NCI-H446 treated with DMSO at 0.1 percent for 48 hours (cell line): ENCODE measurements around the gene NDC80.

Source experiments
- DNase-seq: peaks from one replicate; lab custom pipeline; 2025; lab: John Stamatoyannopoulos, UW

NDC80 gene

DNA sequence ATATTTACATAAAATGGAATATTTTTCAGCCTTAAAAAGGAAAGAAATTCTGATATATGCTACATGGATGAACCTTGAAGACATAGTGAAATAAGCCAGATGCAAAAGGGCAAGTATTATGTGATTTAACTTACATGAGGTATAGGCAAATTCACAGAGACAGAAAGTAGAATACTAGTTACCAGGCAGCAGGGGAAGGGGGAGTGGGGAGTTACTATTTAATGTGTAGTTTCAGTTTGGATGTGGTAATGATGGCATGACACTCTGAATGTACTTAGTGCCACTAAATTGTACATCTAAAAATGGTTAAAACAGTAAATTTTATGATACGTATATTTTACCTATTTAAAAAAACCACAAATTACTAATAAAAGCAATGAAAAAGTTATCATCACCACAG is 12.1 kb upstream of the NDC80 start:
- no peak for DNase-seq

DNA sequence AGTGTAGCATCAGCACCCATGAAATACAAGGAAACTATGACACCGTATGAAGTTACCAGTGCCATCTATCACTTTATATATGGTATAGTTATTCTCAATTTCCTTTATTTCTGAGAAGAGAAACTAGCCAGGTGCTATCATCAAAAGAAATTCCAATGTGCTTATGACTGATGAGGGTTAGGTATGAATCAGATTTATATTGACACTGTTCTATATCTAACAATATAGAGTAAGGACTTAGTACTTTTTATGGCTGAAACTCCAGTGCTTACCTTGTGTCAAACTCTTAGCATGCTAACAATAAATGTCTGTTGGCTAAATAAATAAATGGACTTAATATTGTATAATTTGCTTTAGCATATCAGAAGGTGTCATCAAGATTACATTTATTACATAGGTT is 7.0 kb upstream of the NDC80 start:
- no peak for DNase-seq

DNA sequence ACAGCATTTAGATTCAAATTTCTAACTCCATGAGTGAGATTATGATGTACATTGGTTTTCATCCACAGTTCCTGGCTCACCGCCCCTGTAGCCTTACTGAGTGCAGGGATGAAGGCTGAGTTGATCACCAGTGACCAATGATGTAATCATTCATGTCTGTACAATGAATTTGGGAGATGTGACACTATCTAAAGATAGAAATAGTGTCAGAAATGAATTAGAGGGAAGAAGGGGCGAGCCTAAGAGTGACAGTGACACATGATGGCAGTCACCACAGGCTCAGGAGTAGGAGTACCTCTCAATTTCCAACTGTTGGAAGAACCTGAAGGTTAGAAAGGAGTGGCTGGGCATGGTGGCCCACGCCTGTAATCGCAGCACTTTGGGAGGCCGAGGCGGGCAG is 3.2 kb upstream of the NDC80 start:
- DNase-seq: no peak

DNA sequence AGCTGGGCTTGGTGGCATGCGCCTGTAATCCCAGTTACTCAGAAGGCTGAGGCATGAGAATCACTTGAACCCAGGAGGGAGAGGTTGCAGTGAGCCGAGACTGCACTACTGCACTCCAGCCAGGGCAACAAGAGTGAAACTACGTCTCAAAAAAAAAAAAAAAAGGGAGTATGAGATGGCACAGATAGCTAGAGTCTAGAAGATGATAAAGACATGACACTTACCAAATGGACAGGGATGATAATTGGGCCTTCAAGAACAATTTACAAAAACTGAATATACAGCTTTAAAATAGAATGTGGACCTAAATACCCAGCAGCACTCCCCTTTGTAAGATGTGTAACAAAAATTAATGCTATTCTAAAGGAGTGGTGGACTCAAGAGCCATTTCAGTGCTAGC is 2.8 kb upstream of the NDC80 start:
- DNase-seq: no peak

DNA sequence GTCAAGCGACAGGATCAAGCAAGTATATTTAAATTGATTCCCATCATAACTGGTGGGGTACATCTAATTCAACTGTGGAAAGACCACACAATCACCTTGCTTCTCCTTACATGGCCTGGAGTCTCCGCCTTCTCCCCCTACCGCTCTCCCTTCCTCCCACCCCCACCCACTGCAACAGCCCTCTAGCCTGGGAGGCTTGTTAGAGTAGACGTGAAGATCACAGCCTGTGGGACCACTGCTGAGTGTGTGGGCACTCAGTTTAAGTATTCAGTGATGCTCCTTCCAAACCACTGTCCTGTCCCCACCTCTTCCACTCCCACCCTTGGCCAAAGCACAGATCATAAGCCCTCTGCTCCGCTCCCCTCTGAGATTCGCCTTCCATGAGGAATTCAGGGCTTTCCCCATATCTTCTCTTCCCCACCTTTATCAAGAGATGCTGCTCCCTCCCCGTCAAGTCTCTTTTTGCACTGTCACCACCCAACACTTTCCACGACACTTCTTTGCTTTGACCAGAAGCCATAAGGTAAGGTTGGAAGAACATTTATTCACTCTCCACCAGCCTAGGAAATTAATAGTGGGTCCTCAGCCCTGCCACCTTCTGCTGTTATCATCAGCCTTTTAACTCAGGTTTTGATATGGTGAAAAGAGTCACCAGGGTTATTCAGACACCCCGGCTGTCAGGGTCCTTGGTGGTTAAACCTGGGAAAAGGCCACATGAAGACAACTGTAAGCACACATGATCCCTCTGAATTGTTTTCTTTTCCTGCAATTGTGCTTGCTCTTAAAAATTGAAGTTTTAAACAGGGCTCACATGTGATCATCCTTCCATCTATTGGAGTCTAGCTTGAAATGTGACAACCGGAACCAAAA is 1.8 kb upstream of the NDC80 start:
- no peak for DNase-seq

DNA sequence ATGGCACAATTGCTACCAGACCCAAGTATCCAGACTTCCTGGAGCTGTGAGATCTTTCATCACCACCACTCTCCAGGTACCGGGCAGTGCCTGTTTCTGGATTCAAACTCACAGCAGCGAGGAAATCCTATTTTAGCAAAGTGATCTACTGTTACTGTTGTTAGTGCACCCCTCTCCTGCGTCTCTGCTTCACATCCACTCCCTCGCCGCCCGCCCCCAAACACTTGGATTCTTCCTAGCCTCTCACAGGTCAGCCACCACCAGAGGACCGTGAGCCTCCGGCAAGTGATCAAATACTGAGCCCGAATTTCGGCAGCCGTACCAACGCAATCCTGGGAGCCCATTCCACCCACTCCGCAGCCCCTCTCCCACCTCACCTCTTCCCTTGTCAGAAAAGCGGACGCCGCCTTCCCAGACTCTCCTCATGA is 571 bp upstream of the NDC80 start:
- DNase-seq: no peak

DNA sequence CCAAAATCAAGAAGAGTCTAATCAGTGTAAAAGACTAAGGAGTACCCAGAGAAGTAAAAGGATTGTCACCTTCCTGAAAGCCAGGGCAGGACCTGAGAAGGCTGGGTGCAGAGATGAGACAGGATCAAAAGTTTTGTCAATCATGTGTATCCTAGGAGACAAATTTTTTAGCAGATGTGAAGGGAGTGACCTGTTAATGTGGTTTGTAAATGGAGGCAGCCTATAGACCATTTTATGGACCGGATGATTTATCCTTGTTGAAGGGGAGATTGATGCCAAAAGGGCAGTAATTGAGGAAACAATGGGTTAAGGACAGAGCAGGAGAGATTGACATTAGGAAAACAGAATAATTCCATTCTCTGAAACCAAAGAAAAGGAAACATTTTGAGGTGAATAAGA is 813 bp downstream of the NDC80 start:
- DNase-seq: no peak

DNA sequence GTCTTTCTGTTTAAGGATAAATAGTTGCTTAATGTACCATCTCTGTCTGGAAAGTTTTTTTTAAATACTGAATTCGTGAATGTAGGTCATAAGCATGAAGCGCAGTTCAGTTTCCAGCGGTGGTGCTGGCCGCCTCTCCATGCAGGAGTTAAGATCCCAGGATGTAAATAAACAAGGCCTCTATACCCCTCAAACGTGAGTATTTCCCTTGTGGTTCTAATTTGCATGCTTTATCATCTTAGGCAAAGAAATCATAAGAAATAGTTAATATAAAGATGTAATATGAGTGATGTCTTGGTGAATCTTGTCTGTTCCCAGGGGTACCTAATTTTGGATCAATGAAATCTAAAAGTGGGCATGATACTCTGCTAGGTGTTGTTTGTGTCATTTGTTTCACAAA is 1.5 kb downstream of the NDC80 start:
- DNase-seq: no peak

DNA sequence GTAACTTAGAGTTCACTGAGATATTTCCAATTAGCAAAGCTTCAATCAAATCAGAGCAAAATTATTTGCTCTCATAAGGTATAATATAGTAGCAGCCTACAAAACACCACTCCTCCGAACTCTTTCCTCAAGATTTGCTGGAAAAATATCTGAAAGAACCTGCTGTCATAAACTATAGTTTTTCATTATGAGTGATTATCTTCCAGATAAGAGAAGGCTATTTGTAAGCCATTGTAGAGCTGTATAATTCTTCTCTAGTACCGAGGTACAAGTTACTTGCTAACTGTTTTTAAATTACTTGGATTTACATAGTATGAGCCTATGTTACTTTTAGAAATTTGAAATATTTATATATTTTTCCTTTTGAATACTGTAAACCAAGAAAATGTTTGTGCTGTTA is 2.1 kb downstream of the NDC80 start:
- no peak for DNase-seq

DNA sequence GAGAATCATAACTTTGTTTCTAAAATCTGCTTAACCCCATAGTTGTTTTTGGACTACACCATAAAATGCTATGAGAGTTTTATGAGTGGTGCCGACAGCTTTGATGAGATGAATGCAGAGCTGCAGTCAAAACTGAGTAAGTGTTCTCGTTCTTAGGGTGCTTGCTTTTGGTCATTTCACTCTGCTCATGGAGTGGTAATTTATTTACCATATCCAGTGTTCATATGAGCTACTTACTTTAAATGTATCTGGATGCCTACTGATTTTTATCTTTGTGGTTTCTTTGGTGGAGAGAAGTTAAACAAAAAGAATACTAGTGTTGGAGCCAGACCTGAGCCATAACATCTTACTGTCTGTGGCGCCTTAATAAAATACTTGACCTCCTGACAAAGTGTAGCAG is 16.4 kb downstream of the NDC80 start:
- no peak for DNase-seq

DNA sequence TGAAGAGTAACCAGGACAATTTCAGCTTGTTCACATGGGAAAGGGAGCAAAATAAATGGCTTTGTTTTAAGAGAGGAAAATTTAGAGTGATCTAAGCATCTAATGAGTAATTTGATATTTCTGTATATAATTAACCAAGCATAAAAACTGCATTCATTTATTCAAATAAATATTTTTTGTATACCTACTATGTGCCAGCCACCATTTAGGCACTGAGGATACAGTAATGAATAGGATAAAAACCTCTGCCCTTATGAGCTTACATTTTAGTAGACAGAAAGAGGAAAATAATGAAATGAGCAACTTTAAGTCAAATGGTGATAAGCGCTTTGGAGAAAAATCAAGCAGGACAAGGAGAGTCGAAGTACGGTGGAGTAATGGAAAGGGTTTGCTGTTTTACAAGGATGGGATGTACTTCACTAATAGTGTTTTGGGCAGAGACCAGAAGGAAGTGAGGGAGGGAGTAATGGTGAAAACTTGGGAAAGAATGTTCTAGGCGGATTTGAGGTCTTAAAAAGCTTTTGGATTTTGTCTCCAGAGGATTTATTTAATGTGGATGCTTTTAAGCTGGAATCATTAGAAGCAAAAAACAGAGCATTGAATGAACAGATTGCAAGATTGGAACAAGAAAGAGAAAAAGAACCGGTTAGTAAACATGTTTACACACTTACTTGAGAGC is 17.4 kb downstream of the NDC80 start:
- DNase-seq: no peak

DNA sequence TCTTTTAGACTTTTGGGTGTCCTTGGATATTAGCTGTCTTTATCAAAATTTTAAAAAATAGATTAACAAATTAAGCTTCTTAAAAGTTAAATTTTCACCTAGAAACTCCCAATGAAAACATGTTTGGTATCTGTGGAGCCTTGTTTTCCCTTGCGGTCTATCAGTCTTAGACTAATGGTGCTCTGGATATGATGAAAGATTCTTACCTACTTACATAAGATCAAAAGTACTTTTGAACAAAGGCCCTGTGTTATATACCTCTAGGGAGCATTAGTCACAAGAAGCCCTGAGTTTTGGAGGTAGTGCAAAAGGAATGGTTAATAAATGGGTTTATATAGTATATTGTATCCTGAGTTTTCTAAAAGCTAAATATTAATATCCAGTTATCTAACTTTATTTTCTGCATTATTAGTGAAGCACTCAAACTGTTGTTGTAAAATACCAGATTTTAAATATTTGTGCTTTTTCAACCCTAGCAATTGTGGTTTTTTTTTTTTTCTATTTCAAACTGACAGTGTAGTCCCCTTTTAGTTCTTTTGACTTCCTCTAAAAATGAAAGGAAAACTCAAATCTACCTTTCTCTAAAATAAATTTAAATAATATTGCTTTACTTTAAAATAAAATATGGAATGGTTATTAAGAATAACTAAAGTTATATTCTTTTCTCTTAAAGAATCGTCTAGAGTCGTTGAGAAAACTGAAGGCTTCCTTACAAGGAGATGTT is 18.1 kb downstream of the NDC80 start:
- no peak for DNase-seq

DNA sequence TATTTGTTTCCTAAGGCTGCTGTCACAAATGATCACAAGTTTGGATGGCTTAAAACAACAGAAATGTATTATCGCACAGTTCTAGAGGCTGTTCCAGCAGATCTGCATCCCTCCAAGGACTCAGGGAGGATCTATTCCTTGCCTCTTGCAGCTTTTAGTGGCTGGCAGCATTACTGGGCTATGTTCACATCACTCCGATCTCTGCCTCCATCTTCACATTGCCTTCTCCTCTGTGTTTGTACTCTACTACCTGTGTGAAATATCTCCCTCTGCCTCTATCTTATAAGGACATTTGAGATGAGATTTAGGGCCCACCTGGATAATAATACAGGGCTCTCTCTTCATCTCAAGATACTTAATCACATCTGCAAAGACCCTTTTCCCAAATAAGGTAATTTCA is 18.9 kb downstream of the NDC80 start:
- no peak for DNase-seq

DNA sequence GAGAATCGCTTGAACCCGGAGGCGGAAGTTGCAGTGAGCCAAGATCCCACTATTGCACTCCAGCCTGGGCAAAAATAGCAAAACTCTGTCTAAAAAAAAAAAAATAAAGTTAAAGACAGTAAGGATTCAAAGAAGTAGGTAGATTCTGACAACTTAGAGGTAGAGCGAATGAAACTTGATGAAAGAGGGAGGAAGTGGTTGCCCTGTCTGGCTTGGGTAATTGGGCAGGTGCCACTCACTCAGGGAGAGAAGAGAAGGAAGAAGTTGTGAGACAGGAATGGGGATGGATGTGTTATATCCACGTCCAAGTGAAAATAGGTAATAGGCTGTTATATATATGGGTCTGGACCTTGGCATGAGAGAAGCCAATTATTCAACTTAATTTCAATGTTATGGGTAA is 26.3 kb downstream of the NDC80 start:
- no peak for DNase-seq

DNA sequence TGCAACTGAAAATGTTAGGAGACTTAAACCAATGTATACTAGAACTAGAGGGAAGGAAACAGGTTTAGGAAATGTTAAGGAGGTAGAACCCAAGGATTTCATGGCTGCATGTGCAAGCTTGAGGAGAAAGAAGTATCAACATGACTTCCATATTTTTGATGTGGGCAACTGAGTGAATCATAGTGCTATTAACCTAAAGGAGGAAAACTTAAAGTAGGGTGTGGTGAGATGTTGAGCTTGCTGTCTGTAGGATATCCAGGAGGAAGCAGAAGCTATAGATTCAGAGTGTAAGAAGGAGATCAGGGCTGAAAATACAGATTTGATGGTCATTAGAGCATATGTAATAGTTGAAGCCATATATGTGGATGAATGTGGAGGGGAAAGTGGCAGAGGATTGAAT is 31.5 kb downstream of the NDC80 start:
- DNase-seq: no peak

DNA sequence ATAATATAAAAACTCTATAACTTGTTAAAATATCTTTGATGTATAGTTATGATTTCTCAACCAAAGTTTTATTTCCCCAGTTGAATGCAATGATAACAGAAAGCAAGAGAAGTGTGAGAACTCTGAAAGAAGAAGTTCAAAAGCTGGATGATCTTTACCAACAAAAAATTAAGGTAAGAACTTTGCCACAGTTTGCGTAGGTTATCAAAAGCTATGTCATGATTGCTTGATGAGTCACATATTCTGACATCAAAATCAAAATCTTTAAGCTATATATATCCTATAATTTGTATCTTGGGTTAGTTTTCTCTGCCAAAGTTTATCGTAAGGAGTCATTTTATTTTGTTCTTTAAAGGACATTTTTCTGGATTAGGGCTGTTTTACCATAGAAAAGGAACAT is 35.0 kb downstream of the NDC80 start:
- no peak for DNase-seq

DNA sequence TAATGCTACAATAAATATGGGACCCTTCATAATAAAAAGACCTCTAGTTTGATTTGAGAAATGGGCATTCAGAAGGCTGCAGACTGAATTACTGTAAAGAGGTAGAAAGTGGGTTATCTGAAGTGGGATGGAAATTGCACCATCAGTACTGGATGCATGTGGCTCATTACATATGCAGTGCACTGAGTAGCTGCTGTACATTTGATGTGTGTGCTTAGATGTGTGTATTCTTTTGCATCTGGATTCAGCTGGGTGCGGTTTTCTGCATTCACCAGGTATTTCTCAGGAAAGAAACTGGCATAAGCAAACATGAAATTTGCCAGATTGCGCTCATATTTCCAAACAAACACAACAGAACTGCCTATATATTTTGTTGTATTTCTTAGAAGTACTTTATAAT is 38.2 kb downstream of the NDC80 start:
- DNase-seq: no peak

DNA sequence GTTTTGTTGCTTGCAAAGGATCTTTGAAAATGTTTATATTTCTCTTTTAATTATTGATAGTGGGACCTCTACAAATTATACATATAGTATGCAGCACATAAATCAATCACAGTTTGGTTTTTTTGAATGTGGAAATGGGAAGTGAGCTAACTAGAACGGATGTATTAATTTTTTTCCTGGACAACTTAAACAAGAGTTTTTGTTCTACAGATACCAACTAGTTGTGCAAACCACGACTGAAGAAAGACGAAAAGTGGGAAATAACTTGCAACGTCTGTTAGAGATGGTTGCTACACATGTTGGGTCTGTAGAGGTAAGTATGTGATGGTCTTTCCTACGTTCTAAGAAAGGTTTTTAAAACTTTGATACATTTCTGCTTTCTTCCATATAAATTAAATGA is 39.2 kb downstream of the NDC80 start:
- no peak for DNase-seq

DNA sequence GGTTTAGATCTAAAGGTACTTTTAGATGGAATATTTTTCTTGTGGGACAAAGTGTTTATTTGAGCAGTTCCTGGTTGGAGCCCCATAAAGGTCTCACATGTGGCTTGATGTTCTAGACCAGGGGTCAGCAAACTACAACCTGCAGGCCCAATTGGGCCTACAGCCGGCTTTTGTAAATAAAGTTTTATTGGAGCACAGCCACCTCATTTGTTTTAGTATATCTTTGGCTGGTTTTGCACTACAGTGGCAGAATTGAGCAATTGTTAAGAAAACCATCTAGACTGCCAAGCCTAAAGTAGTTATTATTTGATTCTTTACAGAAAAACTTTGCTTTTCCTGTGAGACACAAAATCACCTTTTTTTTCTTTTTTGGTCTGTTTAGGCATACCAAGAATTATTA is 41.6 kb downstream of the NDC80 start:
- no peak for DNase-seq

DNA sequence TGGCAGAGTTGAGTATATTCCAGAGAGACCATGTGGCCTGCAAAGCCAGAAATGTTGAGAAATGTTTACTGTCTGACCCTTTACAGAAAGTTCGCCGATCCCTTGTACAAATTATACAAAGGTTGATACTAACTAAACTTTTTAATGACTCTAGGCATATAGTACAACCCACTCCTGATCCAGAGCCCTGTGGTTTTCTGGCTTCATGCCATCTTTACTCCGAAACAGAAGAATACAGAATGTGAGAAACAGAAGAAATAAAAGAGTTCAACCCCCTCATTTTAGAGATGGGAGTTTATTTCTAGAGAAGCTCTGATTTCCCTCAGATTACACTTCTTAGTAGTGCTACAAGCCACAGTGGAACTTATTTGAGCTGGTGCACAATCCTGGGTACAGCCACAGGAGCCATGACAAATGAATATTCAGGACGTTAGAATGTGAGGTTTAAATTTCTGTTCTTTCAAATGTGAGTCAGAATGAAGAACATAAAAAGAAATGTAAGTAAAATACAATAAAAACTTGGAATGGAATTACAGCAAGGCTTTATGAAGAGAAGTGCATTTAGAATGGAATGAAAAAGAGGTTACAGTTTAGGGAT is 46.1 kb downstream of the NDC80 start:
- DNase-seq: no peak

DNA sequence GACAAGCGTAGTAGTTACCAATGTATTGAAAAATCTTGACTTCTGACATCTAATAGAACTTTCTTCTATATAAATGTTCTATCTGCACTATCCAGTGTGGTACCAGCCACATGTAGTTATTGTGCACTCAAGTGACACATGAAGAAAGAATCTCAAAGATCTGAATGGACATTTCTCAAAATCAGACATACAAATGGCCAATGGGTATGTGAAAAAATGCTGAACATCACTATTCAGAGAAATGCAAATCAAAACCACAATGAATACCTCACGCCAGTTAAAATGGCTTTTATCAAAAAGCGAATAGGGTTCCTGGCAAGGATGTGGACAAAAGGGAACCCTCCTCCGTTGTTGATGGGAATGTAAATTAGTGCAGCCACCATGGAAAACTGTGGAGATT is 46.7 kb downstream of the NDC80 start:
- no peak for DNase-seq

DNA sequence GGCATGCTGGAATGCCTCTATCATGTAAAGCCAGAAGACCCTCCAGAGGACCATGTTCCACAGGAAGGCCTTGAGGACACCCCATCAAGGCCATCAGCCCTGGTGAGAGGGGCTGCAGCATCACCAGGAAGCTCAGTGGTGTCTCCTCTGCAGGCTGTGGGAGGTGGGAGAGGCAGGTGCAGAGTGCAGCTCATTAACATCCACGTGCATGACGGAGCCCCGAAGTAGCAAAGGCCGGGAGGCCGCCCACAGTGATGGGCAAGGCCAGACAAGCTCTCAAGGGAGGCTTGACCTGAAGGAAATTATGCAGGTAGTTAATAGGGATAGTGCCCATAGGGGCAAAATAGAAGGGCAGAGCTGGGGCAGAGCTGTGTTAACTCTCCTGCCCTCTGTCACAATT is 53.9 kb downstream of the NDC80 start:
- no peak for DNase-seq

DNA sequence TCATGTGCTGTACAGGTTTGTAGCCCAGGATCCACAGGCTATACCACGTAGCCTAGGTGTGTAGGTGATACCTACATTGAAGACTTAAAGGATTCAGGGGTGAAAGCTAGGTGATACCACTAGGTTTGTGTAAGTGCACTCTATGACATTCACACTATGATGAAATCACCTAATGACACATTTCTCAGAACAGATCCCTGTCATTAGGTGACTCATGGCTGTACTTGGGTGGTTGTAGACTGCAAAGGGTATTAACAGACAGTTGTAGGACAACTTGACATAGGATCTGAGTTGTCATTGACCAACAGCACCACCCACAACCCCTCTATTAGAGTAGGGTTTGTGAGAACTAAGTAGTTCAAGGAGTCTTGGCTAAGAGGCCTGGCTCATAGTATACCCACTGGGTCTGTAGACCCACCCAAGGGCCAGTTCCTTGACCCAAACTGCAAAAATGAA is 56.5 kb downstream of the NDC80 start:
- DNase-seq: no peak
